Measurements from ENCODE around the gene ARHGEF18.

DNA sequence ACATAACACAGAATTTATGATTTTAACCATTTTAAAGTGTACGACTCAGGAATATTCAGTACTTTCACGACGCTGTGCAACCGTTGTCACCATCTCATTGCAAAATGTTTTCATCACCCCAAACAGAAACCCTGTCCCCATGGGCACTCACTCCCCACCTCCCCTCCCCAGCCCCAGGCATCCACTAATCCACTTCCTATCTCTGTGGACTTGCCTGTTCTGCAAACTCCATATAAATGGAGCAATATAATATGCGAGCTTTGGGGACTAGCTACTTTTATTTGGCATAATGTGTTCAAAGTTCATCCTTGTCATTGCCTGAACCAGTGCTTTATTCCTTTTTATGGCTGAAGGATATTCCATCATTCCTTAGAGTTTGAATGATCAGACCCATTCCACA, 47.2 kb upstream of the ARHGEF18 start:
- TF ChIP-seq POLR2A (IDR thresholded peaks at IDR 0.05) (no peak), POLR2AphosphoS5 (IDR thresholded peaks at IDR 0.05) (no peak)
- TF ChIP-seq, protein P1, sequence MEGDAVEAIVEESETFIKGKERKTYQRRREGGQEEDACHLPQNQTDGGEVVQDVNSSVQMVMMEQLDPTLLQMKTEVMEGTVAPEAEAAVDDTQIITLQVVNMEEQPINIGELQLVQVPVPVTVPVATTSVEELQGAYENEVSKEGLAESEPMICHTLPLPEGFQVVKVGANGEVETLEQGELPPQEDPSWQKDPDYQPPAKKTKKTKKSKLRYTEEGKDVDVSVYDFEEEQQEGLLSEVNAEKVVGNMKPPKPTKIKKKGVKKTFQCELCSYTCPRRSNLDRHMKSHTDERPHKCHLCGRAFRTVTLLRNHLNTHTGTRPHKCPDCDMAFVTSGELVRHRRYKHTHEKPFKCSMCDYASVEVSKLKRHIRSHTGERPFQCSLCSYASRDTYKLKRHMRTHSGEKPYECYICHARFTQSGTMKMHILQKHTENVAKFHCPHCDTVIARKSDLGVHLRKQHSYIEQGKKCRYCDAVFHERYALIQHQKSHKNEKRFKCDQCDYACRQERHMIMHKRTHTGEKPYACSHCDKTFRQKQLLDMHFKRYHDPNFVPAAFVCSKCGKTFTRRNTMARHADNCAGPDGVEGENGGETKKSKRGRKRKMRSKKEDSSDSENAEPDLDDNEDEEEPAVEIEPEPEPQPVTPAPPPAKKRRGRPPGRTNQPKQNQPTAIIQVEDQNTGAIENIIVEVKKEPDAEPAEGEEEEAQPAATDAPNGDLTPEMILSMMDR (IDR thresholded peaks at IDR 0.05) = no peak

Measured in gastroesophageal sphincter (tissue), 3 donors.